Measurements from ENCODE around the gene FBLN2. TPM values are rescaled to one million over a fixed set of nuclear protein-coding genes. Genes with fewer than 3 reads are reported as not detected.

The FBLN2 gene
- total and polyA plus RNA-seq, 2 of the 13 experiments (the other 11 are each of a cell fraction or from before 2014, with no cell fraction given) = not detected

DNA sequence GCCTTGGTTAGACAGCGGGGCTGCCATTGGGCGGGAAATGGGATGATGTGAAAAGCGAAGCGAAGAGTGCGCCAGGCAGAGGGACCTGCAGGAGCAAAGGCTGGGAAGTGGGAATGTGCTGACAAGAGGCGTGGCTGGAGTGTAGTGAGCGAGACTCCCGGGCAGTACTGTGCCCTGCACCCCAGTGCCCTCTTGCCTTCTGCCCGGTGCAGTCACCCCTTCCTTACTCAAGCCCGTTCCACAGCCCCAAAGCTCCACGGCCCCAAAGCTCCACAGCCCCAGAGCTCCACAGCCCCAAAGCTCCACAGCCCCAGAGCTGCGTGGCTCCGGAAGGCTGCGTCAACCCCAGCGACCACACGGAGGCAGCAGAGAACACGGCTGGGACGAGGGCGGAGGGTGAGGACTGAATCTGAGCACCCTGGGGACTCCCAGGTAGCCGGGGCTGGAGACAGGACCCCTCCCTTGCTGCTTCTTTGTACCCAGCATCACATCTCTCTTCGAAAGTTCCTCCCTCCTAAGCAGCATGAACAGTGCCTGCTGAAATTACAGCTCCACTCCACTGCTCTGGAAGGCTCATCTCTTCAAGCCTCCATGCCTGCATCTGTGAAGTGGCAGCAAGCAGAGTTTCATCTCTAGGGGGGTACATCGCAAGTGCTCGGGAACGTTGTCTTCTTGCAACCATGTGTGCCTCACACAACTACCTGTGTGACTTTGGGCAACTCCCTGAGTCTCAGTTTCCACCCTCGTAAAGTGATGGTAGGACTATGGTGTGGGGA lies 108.9 kb downstream of the FBLN2 start (continued):
- TF ChIP-seq, protein P1, sequence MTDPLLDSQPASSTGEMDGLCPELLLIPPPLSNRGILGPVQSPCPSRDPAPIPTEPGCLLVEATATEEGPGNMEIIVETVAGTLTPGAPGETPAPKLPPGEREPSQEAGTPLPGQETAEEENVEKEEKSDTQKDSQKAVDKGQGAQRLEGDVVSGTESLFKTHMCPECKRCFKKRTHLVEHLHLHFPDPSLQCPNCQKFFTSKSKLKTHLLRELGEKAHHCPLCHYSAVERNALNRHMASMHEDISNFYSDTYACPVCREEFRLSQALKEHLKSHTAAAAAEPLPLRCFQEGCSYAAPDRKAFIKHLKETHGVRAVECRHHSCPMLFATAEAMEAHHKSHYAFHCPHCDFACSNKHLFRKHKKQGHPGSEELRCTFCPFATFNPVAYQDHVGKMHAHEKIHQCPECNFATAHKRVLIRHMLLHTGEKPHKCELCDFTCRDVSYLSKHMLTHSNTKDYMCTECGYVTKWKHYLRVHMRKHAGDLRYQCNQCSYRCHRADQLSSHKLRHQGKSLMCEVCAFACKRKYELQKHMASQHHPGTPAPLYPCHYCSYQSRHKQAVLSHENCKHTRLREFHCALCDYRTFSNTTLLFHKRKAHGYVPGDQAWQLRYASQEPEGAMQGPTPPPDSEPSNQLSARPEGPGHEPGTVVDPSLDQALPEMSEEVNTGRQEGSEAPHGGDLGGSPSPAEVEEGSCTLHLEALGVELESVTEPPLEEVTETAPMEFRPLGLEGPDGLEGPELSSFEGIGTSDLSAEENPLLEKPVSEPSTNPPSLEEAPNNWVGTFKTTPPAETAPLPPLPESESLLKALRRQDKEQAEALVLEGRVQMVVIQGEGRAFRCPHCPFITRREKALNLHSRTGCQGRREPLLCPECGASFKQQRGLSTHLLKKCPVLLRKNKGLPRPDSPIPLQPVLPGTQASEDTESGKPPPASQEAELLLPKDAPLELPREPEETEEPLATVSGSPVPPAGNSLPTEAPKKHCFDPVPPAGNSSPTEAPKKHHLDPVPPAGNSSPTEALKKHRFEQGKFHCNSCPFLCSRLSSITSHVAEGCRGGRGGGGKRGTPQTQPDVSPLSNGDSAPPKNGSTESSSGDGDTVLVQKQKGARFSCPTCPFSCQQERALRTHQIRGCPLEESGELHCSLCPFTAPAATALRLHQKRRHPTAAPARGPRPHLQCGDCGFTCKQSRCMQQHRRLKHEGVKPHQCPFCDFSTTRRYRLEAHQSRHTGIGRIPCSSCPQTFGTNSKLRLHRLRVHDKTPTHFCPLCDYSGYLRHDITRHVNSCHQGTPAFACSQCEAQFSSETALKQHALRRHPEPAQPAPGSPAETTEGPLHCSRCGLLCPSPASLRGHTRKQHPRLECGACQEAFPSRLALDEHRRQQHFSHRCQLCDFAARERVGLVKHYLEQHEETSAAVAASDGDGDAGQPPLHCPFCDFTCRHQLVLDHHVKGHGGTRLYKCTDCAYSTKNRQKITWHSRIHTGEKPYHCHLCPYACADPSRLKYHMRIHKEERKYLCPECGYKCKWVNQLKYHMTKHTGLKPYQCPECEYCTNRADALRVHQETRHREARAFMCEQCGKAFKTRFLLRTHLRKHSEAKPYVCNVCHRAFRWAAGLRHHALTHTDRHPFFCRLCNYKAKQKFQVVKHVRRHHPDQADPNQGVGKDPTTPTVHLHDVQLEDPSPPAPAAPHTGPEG (CRISPR knock-in tag; IDR thresholded peaks at IDR 0.05) = no peak
- TF ChIP-seq ZNF496 (CRISPR knock-in tag; IDR thresholded peaks at IDR 0.05; ENCODE audit: insufficient replicate concordance) = no peak
- TF ChIP-seq, protein P2, sequence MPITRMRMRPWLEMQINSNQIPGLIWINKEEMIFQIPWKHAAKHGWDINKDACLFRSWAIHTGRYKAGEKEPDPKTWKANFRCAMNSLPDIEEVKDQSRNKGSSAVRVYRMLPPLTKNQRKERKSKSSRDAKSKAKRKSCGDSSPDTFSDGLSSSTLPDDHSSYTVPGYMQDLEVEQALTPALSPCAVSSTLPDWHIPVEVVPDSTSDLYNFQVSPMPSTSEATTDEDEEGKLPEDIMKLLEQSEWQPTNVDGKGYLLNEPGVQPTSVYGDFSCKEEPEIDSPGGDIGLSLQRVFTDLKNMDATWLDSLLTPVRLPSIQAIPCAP (CRISPR knock-in tag; IDR thresholded peaks at IDR 0.05; ENCODE audit: low read depth) = no peak
- TF ChIP-seq, protein P3, sequence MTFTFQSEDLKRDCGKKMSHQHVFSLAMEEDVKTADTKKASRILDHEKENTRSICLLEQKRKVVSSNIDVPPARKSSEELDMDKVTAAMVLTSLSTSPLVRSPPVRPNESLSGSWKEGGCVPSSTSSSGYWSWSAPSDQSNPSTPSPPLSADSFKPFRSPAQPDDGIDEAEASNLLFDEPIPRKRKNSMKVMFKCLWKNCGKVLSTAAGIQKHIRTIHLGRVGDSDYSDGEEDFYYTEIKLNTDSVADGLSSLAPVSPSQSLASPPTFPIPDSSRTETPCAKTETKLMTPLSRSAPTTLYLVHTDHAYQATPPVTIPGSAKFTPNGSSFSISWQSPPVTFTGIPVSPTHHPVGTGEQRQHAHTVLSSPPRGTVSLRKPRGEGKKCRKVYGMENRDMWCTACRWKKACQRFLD (CRISPR knock-in tag; IDR thresholded peaks at IDR 0.05; ENCODE audit: borderline replicate concordance) = no peak
- TF ChIP-seq, protein P4, sequence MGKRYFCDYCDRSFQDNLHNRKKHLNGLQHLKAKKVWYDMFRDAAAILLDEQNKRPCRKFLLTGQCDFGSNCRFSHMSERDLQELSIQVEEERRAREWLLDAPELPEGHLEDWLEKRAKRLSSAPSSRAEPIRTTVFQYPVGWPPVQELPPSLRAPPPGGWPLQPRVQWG (CRISPR knock-in tag; IDR thresholded peaks at IDR 0.05; ENCODE audit: borderline replicate concordance, low read depth) = no peak
- TF ChIP-seq ZNF235 (CRISPR knock-in tag; IDR thresholded peaks at IDR 0.05; ENCODE audit: borderline replicate concordance) = no peak
- TF ChIP-seq, protein P5, sequence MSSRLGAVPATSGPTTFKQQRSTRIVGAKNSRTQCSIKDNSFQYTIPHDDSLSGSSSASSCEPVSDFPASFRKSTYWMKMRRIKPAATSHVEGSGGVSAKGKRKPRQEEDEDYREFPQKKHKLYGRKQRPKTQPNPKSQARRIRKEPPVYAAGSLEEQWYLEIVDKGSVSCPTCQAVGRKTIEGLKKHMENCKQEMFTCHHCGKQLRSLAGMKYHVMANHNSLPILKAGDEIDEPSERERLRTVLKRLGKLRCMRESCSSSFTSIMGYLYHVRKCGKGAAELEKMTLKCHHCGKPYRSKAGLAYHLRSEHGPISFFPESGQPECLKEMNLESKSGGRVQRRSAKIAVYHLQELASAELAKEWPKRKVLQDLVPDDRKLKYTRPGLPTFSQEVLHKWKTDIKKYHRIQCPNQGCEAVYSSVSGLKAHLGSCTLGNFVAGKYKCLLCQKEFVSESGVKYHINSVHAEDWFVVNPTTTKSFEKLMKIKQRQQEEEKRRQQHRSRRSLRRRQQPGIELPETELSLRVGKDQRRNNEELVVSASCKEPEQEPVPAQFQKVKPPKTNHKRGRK (CRISPR knock-in tag; IDR thresholded peaks at IDR 0.05) = no peak
- no peak for TF ChIP-seq ZNF441 (CRISPR knock-in tag; IDR thresholded peaks at IDR 0.05; ENCODE audit: borderline replicate concordance)
- no peak for TF ChIP-seq CBFB (CRISPR knock-in tag; IDR thresholded peaks at IDR 0.05)
- no peak for TF ChIP-seq ZNF354B (CRISPR knock-in tag; IDR thresholded peaks at IDR 0.05)
- no peak for TF ChIP-seq HDAC1 (CRISPR knock-in tag; IDR thresholded peaks at IDR 0.05)
- no peak for TF ChIP-seq ZBTB20 (CRISPR knock-in tag; IDR thresholded peaks at IDR 0.05; ENCODE audit: borderline replicate concordance, low read depth)
- TF ChIP-seq, protein P6, sequence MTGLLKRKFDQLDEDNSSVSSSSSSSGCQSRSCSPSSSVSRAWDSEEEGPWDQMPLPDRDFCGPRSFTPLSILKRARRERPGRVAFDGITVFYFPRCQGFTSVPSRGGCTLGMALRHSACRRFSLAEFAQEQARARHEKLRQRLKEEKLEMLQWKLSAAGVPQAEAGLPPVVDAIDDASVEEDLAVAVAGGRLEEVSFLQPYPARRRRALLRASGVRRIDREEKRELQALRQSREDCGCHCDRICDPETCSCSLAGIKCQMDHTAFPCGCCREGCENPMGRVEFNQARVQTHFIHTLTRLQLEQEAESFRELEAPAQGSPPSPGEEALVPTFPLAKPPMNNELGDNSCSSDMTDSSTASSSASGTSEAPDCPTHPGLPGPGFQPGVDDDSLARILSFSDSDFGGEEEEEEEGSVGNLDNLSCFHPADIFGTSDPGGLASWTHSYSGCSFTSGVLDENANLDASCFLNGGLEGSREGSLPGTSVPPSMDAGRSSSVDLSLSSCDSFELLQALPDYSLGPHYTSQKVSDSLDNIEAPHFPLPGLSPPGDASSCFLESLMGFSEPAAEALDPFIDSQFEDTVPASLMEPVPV (CRISPR knock-in tag; IDR thresholded peaks at IDR 0.05) = no peak
- TF ChIP-seq ZNF329 (CRISPR knock-in tag; IDR thresholded peaks at IDR 0.05; ENCODE audit: low read depth) = no peak
- TF ChIP-seq, protein P7, sequence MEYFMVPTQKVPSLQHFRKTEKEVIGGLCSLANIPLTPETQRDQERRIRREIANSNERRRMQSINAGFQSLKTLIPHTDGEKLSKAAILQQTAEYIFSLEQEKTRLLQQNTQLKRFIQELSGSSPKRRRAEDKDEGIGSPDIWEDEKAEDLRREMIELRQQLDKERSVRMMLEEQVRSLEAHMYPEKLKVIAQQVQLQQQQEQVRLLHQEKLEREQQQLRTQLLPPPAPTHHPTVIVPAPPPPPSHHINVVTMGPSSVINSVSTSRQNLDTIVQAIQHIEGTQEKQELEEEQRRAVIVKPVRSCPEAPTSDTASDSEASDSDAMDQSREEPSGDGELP (IDR thresholded peaks at IDR 0.05; ENCODE audit: borderline replicate concordance, low read depth) = no peak

Measured in HepG2 (cell line).